MCF 10A (cell line): ENCODE results near the gene ITGA11. TPM values are rescaled to one million over a fixed set of nuclear protein-coding genes. Genes with fewer than 3 reads are reported as not detected.

ENCODE experiments used
- BruUV-seq: library from RNA; stranded (reverse); fragments of 400-500 nt; replicated peaks from 2 replicates; lab custom pipeline; 2021; lab: Mats Ljungman, UMichigan
- CTCF ChIA-PET: fragments of 300-600 bp; sonication (Branson Sonifier 250); formaldehyde crosslinking; extraction: SDS; loops from one replicate; lab custom pipeline; 2021; ENCODE audit warnings: antibody characterized with exemption, inconsistent platforms; lab: Yijun Ruan, JAX
- POLR2A ChIA-PET: fragments of 300-600, 350-650 bp; sonication (Branson Sonifier 250); formaldehyde crosslinking; extraction: SDS; loops from one replicate; lab custom pipeline; 2020; ENCODE audit warnings: antibody characterized with exemption, inconsistent platforms; lab: Yijun Ruan, JAX
- DNase-seq: peaks from one replicate; pipeline ENCODE4 v3.0.0-alpha.2; 2018; ENCODE audit not compliant: unreplicated experiment
- H3K27ac Mint-ChIP-seq: one replicate; pipeline ENCODE4 v1.8.0; 2022; ENCODE audit warnings: mild to moderate bottlenecking, low read depth, mixed read lengths; ENCODE audit not compliant: unreplicated experiment
- H3K27me3 Mint-ChIP-seq: one replicate; pipeline ENCODE4 v1.8.0; 2022; ENCODE audit warnings: mixed read lengths; ENCODE audit not compliant: insufficient read depth, unreplicated experiment
- H3K36me3 Mint-ChIP-seq: one replicate; pipeline ENCODE4 v1.8.0; 2022; ENCODE audit warnings: mild to moderate bottlenecking, moderate library complexity, mixed read lengths; ENCODE audit not compliant: insufficient read depth, unreplicated experiment
- H3K4me1 Mint-ChIP-seq: one replicate; pipeline ENCODE4 v1.8.0; 2022; ENCODE audit warnings: mixed read lengths; ENCODE audit not compliant: insufficient read depth, unreplicated experiment
- H3K4me3 Mint-ChIP-seq: one replicate; pipeline ENCODE4 v1.8.0; 2022; ENCODE audit warnings: mild to moderate bottlenecking, moderate library complexity, mixed read lengths; ENCODE audit not compliant: unreplicated experiment
- H3K9me3 Mint-ChIP-seq: one replicate; pipeline ENCODE4 v1.8.0; 2022; ENCODE audit warnings: mixed read lengths; ENCODE audit not compliant: unreplicated experiment
- intact Hi-C: fragments of 100-400 bp; cut with micrococcal nuclease; formaldehyde crosslinking; loops from 2 replicates; pipeline ENCODE4 v1.14.1; 2022
- total RNA-seq: library from RNA; stranded (reverse); gene quantifications from 2 replicates; pipeline ENCODE4 v1.2.3, GENCODE V29; 2022
- TF ChIP-seq, protein P1 (sequence below): fragments of 200-600 bp; IDR thresholded peaks from one replicate; pipeline ENCODE4 v1.8.0; 2022; ENCODE audit warnings: antibody characterized with exemption, mild to moderate bottlenecking; ENCODE audit not compliant: unreplicated experiment

ITGA11 gene
- total RNA-seq, 1 experiment from 2014 or later, result 0.19 TPM

- no peaks in the 10 kb centered on the region for H3K4me1 Mint-ChIP-seq
- POLR2A ChIA-PET, result interaction anchor here (0.6 to 8.5 kb wide), 15 partner anchors 11 to 774 kb away, joined by 3 to 391 read pairs (median 6); partner anchors contain the start of genes CLN6 and FEM1B
- DNase-seq, result peak; percentile 89
- CTCF ChIA-PET, result interaction anchor here (0.6 to 7.4 kb wide), 43 partner anchors 9 to 796 kb away, joined by 3 to 97 read pairs (median 4); partner anchors contain the start of gene FEM1B
- H3K27ac Mint-ChIP-seq, result no peak overlapping the region
- no peaks in the 10 kb centered on the region for H3K36me3 Mint-ChIP-seq
- H3K27me3 Mint-ChIP-seq, result no peaks in the 10 kb centered on the region
- H3K4me3 Mint-ChIP-seq, result no peak overlapping the region
- TF ChIP-seq, protein P1, sequence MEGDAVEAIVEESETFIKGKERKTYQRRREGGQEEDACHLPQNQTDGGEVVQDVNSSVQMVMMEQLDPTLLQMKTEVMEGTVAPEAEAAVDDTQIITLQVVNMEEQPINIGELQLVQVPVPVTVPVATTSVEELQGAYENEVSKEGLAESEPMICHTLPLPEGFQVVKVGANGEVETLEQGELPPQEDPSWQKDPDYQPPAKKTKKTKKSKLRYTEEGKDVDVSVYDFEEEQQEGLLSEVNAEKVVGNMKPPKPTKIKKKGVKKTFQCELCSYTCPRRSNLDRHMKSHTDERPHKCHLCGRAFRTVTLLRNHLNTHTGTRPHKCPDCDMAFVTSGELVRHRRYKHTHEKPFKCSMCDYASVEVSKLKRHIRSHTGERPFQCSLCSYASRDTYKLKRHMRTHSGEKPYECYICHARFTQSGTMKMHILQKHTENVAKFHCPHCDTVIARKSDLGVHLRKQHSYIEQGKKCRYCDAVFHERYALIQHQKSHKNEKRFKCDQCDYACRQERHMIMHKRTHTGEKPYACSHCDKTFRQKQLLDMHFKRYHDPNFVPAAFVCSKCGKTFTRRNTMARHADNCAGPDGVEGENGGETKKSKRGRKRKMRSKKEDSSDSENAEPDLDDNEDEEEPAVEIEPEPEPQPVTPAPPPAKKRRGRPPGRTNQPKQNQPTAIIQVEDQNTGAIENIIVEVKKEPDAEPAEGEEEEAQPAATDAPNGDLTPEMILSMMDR, result peak; percentile 68
- no TSS peak for BruUV-seq
- intact Hi-C loops, result loop anchor here (1.0 to 5.0 kb wide), 7 partner anchors 24 to 624 kb away; partner anchors contain the start of gene FEM1B
- no peaks in the 10 kb centered on the region for H3K9me3 Mint-ChIP-seq
These were observed 178.9 kb downstream of the ITGA11 start for GRCh38 chr15:68252925-68253534.

- intact Hi-C loops, result no loop called here
- ChIA-PET CTCF (interaction anchor here (0.6 to 7.4 kb wide), 2 partner anchors 55 to 57 kb away, joined by 3 to 97 read pairs; no protein-coding TSS in a partner anchor), POLR2A (interaction anchor here (1.1 to 1.3 kb wide), 2 partner anchors 45 to 58 kb away, joined by 3 to 4 read pairs; no protein-coding TSS in a partner anchor)
- Mint-ChIP-seq H3K4me1 (no peaks in the 10 kb centered on the region), H3K4me3 (no peak overlapping the region), H3K9me3 (no peaks in the 10 kb centered on the region), H3K27ac (no peak overlapping the region), H3K27me3 (no peaks in the 10 kb centered on the region), H3K36me3 (no peaks in the 10 kb centered on the region)
- TF ChIP-seq, protein P1, result no peak
- BruUV-seq, result no TSS peak
- no peak for DNase-seq
These were observed 182.8 kb downstream of the ITGA11 start for GRCh38 chr15:68249058-68249713.

Other genes with a start within 250 kb of the ITGA11 start
- gene CALML4, start 226.8 kb downstream of the ITGA11 start, total RNA-seq, result 2.3 and 3.3 TPM in 2 replicates
- 26.5 and 31.4 TPM in 2 replicates for gene CLN6, start 202.4 kb downstream of the ITGA11 start, total RNA-seq
- gene FEM1B, start 154.4 kb downstream of the ITGA11 start, total RNA-seq, result 50.7 and 70.2 TPM in 2 replicates
- gene CORO2B, start 146.8 kb upstream of the ITGA11 start, total RNA-seq, result 0.47 and 0.79 TPM in 2 replicates